Measurements from ENCODE around the gene RAPGEF3.

The RAPGEF3 gene

GRCh38 chr12:47799357-47799955, 40.8 kb upstream of the RAPGEF3 start:
- Histone ChIP-seq H3K36me3 (replicated peaks) (peaks cover 47% of the 10 kb centered on the region), H3K27ac (no peak overlapping the region), H3K27me3 (replicated peaks) (no peaks in the 10 kb centered on the region), H3K4me3 (ENCODE audit: low read depth, low read length) (no peak overlapping the region)
- no peak for TF ChIP-seq CTCF (IDR thresholded peaks at IDR 0.05; ENCODE audit: low read depth, low read length, missing control alignments)
- in situ Hi-C loops (cut with HindIII; ENCODE audit: low pct_ligation_motif_present, low sequenced_read_pairs), result no loop called here
- no peak for DNase-seq

DNA sequence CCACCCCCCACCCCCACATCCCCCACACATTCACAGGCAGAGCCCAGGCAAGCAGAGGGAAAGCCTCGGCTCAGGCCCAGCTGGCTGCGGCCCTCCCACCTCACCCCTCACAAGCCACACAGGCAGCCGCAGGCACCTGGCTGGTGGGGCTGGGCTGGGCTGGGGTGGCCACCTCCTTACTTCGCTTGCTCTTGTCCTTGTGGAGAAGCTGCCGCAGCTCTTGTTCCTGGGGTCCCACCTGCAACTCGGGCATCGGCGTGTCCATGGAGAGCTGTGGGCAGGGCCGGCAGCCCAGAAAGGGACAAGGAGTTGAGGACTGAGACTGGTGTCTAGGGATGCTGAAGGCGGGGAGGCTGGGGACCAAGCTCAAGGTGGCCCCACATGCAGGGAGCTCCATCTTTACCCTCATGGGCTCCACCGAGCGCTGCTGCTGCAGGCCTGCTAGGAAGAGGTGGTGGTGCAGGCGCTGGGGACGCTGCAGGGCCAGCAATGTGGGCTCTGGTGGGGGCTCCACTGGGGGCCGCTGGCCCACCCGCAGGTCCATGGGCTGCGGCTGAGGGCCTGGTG, 39.8 kb upstream of the RAPGEF3 start:
- no peak overlapping the region for H3K27ac ChIP-seq
- peaks cover 50% of the 10 kb centered on the region for H3K36me3 ChIP-seq (replicated peaks)
- H3K4me3 ChIP-seq (ENCODE audit: low read depth, low read length), result no peak overlapping the region
- no peaks in the 10 kb centered on the region for H3K27me3 ChIP-seq (replicated peaks)
- DNase-seq, result no peak
- TF ChIP-seq CTCF (IDR thresholded peaks at IDR 0.05; ENCODE audit: low read depth, low read length, missing control alignments), result no peak
- in situ Hi-C loops (cut with HindIII; ENCODE audit: low pct_ligation_motif_present, low sequenced_read_pairs), result no loop called here

- Histone ChIP-seq H3K27ac (no peak overlapping the region), H3K36me3 (replicated peaks) (peaks cover 55% of the 10 kb centered on the region), H3K4me3 (ENCODE audit: low read depth, low read length) (no peak overlapping the region), H3K27me3 (replicated peaks) (no peaks in the 10 kb centered on the region)
- no peak for DNase-seq
- in situ Hi-C loops (cut with HindIII; ENCODE audit: low pct_ligation_motif_present, low sequenced_read_pairs), result no loop called here
- peak; percentile 60 for TF ChIP-seq CTCF (IDR thresholded peaks at IDR 0.05; ENCODE audit: low read depth, low read length, missing control alignments)
These were observed 38.8 kb upstream of the RAPGEF3 start for GRCh38 chr12:47797441-47797840.

DNA sequence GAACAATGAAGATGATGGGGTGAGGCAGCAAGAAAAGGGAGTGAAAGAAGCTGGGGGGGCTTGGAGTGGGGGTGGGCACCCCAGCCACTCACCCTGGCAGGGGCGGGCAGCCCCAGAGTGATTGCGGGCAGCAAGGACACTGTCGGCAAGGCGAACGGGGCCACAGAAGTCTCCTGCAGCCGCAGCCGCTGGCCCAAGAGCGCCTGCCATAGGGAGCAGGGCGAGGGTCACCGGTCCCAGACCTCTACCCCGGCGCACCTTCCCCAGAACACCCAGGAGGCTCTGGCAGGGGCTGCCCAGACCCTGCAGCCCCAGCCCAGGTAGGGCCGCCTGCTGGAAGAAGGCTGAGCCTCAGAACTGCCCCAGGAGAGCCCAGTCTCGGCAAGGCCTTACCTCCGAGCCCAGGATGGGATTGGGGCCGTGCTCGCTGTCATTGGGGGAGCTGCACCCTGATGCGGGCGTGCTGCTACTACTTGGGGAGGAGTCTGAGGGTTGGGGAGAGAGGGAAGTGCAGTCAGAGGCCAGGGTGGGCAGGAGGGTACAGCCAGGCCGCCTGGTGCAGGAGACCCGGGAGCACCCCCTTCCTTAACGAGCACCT, 37.2 kb upstream of the RAPGEF3 start:
- H3K36me3 ChIP-seq (replicated peaks), result peaks cover 67% of the 10 kb centered on the region
- in situ Hi-C loops (cut with HindIII; ENCODE audit: low pct_ligation_motif_present, low sequenced_read_pairs), result no loop called here

DNA sequence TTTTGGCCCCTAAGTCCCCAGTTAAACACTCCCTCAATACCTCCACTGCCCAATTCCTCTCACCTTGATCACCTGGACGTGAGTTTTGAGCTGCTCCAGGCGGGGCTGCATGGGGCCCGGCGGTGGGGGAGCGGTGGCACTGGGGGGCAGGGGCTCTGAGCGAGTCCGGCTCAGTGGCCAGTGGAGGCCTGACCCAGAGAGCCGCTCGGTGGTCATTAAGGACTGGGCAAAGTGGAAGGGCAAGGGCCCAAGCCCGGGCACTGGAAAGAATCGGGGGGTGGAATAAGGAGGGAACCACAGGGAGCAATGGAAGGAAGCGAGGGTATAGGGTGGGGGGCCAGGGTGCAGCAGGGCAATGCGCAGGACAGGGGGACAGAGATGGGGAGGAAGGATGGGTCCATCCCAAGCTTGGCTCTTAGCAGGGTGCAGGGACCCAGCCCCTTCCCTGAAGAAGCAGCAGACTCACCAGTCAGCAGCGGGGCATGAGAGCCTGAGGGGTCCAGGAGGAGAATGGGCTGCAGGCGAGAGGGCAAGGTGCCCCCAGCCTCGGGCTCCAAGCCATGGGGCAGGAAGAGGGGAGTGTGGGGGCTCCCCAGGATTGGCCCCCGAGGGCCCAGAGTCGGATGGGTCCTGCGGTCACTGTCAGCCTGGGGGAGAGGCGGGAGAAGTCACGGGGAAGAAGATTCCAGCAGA, 36.6 kb upstream of the RAPGEF3 start:
- Histone ChIP-seq H3K36me3 (replicated peaks) (peaks cover 73% of the 10 kb centered on the region), H3K27me3 (replicated peaks) (no peaks in the 10 kb centered on the region), H3K4me3 (ENCODE audit: low read depth, low read length) (no peak overlapping the region), H3K27ac (no peak overlapping the region)
- DNase-seq, result no peak
- in situ Hi-C loops (cut with HindIII; ENCODE audit: low pct_ligation_motif_present, low sequenced_read_pairs), result no loop called here
- TF ChIP-seq CTCF (IDR thresholded peaks at IDR 0.05; ENCODE audit: low read depth, low read length, missing control alignments), result no peak

More for the DNA sequence above, 37.2 kb upstream of the RAPGEF3 start:
- Histone ChIP-seq H3K27ac (no peak overlapping the region), H3K27me3 (replicated peaks) (no peaks in the 10 kb centered on the region), H3K4me3 (ENCODE audit: low read depth, low read length) (no peak overlapping the region)
- DNase-seq, result no peak
- no peak for TF ChIP-seq CTCF (IDR thresholded peaks at IDR 0.05; ENCODE audit: low read depth, low read length, missing control alignments)

Data from brain microvascular endothelial cell (primary cell).